Omental fat pad (tissue), 4 donors: Measurements from ENCODE around the gene ADK. TPM values are rescaled to one million over a fixed set of nuclear protein-coding genes. Genes with fewer than 3 reads are reported as not detected.

ENCODE experiments used
- ATAC-seq: fragments of 150-250 bp; one replicate; pipeline ENCODE4 v1.9.1; 2016; ENCODE audit warnings: mild to moderate bottlenecking, moderate library complexity; ENCODE audit not compliant: low FRiP score
- DNase-seq: peaks from one replicate; pipeline ENCODE4 v3.0.0-alpha.2; 2019; ENCODE audit warnings: low spot score
- CTCF ChIP-seq, 3 donors: fragments of 450-650 bp; IDR thresholded peaks; one replicate each; pipeline ENCODE4 v1.5.1; 2016 to 2017; ENCODE audit warnings: antibody characterized with exemption in 3 of 3, mild to moderate bottlenecking in 3 of 3, moderate library complexity in 2 of 3
- total RNA-seq, 4 donors: library from RNA; depleted of rRNA; stranded (reverse); fragments of >200 nt; gene quantifications; one replicate each; pipeline ENCODE4 v1.1.0, GENCODE V29; 2016

The ADK gene
- total RNA-seq, 4 donors from 2014 or later, result 19.4 to 23.3 (median 22.0) TPM

DNA sequence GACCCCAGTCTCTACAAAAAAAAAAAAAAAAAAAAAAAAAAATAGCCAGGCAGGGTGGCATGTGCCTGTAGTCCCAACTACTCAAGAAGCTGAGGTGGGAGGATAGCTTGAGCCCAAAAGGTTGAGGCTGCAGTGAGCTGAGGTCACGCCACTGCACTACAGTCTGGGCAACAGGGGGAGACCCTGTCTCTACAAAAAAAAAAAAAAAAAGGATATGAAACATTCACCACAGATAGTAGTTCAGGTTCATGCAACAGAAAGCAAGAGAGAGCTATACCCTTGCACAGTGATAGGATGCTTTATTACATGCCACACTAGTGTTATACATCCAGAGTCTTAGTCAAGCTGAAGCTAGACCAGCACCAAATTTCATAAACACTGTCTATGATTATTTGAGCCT is 526.9 kb downstream of the ADK start:
- ATAC-seq, result no peak
- TF ChIP-seq CTCF (IDR thresholded peaks at IDR 0.05), result no peak
- no peak for DNase-seq

- no peak for ATAC-seq
- no peak for DNase-seq
- TF ChIP-seq CTCF (IDR thresholded peaks at IDR 0.05), result no peak
Measured at GRCh38 chr10:74681917-74682627, 531.1 kb downstream of the ADK start.

- no peak for TF ChIP-seq CTCF (IDR thresholded peaks at IDR 0.05)
- DNase-seq (no peak), ATAC-seq (no peak)
Measured at GRCh38 chr10:74683067-74683466, 532.0 kb downstream of the ADK start.

DNA sequence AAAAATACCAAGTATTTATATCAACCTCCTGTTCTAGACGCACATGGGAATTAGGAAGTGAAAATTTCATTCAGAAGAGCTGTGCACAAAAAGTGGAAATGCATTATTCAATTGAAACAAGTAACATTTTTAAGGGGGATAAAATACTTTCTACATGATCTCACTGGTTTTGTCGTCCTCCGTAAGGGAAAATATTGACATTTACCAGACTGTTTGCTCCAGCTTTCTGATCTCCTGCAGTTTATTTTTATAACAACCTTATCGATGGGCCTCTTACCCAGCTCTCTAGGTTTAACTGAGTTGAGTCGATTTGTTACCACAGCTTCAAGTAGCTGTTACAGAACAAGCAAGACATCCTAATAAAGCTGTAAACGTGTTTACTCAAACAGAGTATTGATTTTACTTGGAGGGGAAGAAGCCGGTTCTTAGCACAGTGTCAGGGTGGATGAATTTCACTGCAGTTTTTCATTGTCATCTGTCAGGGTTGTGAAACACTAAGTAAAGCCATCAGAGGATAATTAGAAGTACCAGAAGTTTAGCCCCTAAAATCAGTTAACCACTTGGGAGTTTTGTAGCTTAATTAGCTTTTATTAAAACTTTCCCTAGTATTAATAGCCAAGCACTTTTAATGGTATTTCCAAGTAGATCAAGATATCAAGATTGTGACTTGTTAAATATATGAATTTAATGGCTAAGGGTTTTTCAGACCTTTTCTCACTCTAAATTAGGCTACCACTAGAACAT is 532.8 kb downstream of the ADK start:
- no peak for DNase-seq
- no peak for ATAC-seq
- no peak for TF ChIP-seq CTCF (IDR thresholded peaks at IDR 0.05)

DNA sequence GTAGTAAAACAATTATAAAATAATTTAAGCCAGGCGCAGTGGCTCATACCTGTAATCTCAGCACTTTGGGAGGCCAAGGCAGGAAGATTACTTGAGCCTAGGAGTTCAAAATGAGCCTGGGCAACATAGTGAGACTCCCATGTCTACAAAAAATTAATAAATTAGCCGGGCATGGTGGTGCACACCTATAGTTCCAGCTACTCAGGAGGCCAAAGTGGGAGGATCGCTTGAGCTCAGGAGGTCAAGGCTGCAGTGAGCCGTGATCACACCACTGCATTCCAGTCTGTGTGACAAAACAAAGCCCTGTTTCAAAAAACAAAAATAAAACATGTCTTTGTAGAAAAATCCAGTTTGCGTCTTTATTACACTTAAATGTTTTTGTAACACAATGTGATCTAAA is 533.4 kb downstream of the ADK start:
- DNase-seq (no peak), ATAC-seq (no peak)
- TF ChIP-seq CTCF (IDR thresholded peaks at IDR 0.05), result no peak

DNA sequence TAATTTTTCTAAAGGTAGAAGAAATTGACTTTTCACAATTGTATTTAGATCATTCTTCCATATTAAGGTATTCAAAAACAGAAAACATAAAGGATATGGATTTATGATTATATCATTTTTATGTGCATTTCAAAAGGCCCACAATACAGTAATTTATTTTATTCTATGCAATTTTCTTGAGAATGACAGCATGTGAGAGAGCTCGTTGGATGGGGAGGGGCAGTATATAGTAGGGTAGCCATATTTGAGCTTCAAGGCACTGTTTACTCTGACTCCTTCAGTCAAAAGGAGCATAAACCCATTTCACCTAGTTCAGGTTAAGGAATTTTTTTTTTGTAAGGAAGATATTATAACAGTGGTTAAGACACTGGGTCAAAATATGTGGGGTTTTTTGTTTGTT is 534.5 kb downstream of the ADK start:
- DNase-seq (no peak), ATAC-seq (no peak)
- no peak for TF ChIP-seq CTCF (IDR thresholded peaks at IDR 0.05)

DNA sequence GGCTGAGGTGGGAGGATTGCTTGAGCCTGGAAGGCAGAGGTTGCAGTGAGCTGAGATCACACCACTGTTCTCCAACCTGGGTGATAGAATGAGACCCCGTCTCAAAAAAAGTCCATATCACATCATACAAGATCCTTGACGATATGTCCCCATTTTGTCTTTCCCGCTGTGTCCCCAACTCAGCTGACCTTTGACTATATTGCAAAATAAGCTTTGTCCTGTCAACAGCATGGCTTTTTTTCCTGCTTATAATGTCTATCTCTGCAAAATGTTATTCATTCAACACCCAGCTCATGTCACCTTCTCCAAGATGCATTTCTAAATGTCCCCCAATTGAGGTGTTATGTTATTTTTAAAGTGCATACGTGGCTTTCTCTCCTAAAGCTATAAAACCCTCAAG is 539.4 kb downstream of the ADK start:
- TF ChIP-seq CTCF (IDR thresholded peaks at IDR 0.05), result no peak
- DNase-seq, result no peak
- ATAC-seq, result no peak
